Colonic mucosa (tissue), 4 donors: ENCODE results near the gene CELSR1. TPM values are rescaled to one million over a fixed set of nuclear protein-coding genes. Genes with fewer than 3 reads are reported as not detected.
"Not testable (repeated sequence)": the region's sequence is repeated elsewhere in the genome, so short reads cannot be mapped to it uniquely, and the experiment has no call there.

Experiments
- DNase-seq: peaks from one replicate; pipeline ENCODE4 v3.0.0-alpha.2; 2020
- H3K27ac ChIP-seq: fragments of 200-600 bp; one replicate; pipeline ENCODE4 v1.8.0; 2021
- H3K27me3 ChIP-seq: fragments of 200-600 bp; one replicate; pipeline ENCODE4 v1.8.0; 2021
- H3K36me3 ChIP-seq: fragments of 200-600 bp; one replicate; pipeline ENCODE4 v1.8.0; 2021
- H3K4me1 ChIP-seq: fragments of 200-600 bp; one replicate; pipeline ENCODE4 v1.8.0; 2021; ENCODE audit warnings: mild to moderate bottlenecking
- H3K4me3 ChIP-seq: fragments of 200-600 bp; one replicate; pipeline ENCODE4 v1.8.0; 2021
- H3K9ac ChIP-seq, 2 donors: one replicate each; pipeline ENCODE4 v1.7.0; 2013; ENCODE audit warnings: control low read depth in 2 of 2, low read depth in 2 of 2, low read length in 2 of 2
- H3K9me3 ChIP-seq: fragments of 200-600 bp; one replicate; pipeline ENCODE4 v1.8.0; 2021
- intact Hi-C: fragments of 100-400 bp; cut with DNase I; formaldehyde crosslinking; loops from one replicate; pipeline ENCODE4 v1.14.1; 2022
- total RNA-seq, 2 donors: library from RNA; stranded (reverse); fragmentation: NEBNext Ultra II Directional in 1 of 2; extraction: Animal tissue kit (Norgen Biotek cat#: 25700) in 1 of 2; gene quantifications; one replicate each; pipeline ENCODE4 v1.2.1, GENCODE V29; 2021
- TF ChIP-seq, protein P1 (sequence below): fragments of 200-600 bp; IDR thresholded peaks from one replicate; pipeline ENCODE4 v1.8.0; 2022; ENCODE audit warnings: antibody characterized with exemption, mild to moderate bottlenecking
- donor health status: healthy.
- donor health status: DM: no; HTN: no; CAD: no.
- donor health status: DM: no; HTN: no; CAD: no.

CELSR1 gene
- total RNA-seq, 2 donors from 2014 or later = 2.7 to 7.8 TPM

DNA sequence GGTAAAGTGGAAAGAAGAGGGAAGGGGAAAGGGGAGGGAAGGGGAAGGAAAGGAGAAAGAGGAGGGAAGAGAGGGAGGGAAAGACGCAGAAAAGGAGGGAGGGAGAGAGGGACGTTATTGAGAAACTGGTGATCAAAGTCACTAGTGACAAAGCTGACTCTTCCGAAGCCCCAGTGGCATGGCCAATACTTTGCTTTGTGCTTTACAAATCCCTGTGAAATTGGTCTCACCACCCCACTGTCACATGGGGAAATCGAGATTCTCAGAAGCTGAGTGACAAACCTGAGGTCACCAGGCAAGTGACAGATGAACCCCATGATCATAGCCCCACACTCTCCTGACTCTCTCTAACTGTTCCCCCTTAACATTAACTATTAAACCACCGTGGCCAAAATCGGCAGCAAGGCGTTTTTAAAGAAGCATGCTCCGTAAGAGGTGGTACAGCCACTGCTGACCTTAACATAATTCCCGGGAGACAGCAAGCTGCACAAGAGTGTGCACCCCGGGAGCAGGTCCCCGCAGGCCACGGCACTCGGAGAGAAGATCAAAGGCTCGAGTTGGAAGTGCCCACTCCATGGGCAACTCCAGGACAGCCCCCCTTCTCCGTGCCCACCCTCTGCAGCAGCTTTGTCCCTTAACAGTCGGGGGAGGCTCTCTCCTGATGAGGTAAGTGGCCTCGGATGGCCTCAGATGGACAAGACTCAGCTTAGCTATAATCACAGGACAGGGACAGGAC, 34.8 kb downstream of the CELSR1 start:
- Histone ChIP-seq H3K36me3 (no peaks in the 10 kb centered on the region), H3K4me3 (no peak overlapping the region), H3K4me1 (no peaks in the 10 kb centered on the region), H3K27ac (no peak overlapping the region), H3K9me3 (no peaks in the 10 kb centered on the region), H3K9ac (no peak overlapping the region), H3K27me3 (no peaks in the 10 kb centered on the region)
- intact Hi-C loops = no loop called here
- TF ChIP-seq, protein P1, sequence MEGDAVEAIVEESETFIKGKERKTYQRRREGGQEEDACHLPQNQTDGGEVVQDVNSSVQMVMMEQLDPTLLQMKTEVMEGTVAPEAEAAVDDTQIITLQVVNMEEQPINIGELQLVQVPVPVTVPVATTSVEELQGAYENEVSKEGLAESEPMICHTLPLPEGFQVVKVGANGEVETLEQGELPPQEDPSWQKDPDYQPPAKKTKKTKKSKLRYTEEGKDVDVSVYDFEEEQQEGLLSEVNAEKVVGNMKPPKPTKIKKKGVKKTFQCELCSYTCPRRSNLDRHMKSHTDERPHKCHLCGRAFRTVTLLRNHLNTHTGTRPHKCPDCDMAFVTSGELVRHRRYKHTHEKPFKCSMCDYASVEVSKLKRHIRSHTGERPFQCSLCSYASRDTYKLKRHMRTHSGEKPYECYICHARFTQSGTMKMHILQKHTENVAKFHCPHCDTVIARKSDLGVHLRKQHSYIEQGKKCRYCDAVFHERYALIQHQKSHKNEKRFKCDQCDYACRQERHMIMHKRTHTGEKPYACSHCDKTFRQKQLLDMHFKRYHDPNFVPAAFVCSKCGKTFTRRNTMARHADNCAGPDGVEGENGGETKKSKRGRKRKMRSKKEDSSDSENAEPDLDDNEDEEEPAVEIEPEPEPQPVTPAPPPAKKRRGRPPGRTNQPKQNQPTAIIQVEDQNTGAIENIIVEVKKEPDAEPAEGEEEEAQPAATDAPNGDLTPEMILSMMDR = no peak
- DNase-seq = no peak

DNA sequence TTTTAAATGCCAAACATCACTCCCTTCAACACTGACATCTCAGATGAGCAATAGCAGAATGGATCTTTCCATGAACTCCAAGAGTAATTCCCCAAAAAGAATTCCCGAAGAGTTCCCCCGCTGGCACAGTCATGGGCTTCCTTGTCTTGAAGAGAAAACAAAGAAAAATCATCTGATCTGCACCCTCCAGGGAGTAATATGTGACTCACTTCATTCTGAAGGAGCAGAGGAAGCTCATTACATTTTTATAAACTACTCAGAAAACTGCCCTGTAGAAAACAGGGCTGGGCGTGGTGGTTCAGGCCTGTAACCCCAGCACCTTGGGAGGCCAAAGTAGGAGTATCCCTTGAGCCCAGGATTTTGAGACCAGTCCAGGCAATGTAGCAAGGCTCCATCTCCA, 35.7 kb downstream of the CELSR1 start:
- no peak for DNase-seq
- Histone ChIP-seq H3K36me3 (no peaks in the 10 kb centered on the region), H3K4me3 (no peak overlapping the region), H3K27ac (no peak overlapping the region), H3K27me3 (no peaks in the 10 kb centered on the region), H3K4me1 (no peaks in the 10 kb centered on the region), H3K9ac (no peak overlapping the region), H3K9me3 (no peaks in the 10 kb centered on the region)
- TF ChIP-seq, protein P1 = no peak
- intact Hi-C loops = no loop called here

DNA sequence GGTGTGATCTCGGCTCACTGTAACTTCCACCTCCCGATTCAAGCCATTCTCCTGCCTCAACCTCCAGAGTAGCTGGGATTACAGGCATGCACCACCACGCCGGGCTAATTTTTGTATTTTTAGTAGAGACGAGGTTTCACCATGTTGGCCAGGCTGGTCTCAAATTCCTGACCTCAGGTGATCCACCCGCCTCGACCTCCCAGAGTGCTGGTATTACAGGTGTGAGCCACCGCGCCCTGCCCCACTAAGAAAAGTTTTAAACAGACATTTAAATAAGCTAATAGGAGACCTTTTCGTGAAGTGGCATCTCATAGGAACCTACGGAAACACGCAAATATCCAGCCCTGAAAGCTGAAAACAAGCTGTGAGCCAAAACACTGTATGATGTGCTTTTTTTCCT, 36.2 kb downstream of the CELSR1 start:
- H3K9ac ChIP-seq, H3K36me3 ChIP-seq, intact Hi-C loops, H3K27me3 ChIP-seq, DNase-seq, H3K4me3 ChIP-seq, H3K27ac ChIP-seq, H3K4me1 ChIP-seq, H3K9me3 ChIP-seq: not testable (repeated sequence)

DNA sequence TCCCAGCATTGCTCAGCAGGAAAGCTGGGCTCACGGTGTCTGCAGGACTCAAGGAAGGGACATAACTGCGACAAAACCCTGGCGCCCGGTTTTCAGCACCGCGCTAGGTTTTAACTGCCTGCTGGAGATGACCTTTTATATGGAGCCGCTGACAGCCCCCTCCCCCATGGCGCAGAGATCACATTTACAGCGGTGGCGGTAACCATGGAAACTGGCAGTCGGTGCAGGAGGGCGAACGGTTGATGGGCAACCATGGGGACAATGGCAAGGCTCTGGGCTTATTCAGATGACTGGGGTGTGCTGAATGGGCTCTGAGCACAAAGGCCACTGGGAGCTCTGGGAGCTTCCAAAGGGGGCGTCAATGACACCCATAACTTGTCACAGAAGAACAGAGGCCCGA, 37.2 kb downstream of the CELSR1 start:
- no peaks in the 10 kb centered on the region for H3K36me3 ChIP-seq
- H3K9me3 ChIP-seq = no peaks in the 10 kb centered on the region
- intact Hi-C loops = no loop called here
- H3K27me3 ChIP-seq = no peaks in the 10 kb centered on the region
- H3K27ac ChIP-seq = no peak overlapping the region
- no peak overlapping the region for H3K4me3 ChIP-seq
- no peaks in the 10 kb centered on the region for H3K4me1 ChIP-seq
- TF ChIP-seq, protein P1 = no peak
- H3K9ac ChIP-seq = no peak overlapping the region
- no peak for DNase-seq

DNA sequence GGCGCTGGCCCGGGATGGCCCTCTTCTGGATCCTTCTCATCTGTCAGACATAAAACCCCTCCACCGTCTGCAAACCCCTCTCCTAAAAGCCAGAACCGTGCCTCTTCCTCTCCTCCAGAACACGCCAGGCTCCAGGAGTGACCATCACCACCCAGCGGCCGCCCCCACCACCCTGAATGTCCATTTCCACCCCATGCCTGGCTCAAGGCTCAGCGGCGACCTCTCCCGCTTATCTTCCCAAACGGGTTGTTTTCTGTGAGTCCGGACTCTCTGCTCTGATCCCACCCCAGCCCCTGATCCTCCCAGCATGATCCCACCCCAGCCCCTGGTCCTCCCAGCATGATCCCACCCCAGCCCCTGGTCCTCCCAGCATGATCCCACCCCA, 37.6 kb downstream of the CELSR1 start:
- Histone ChIP-seq H3K27ac (no peak overlapping the region), H3K9me3 (no peaks in the 10 kb centered on the region), H3K36me3 (no peaks in the 10 kb centered on the region), H3K4me1 (no peaks in the 10 kb centered on the region), H3K9ac (no peak overlapping the region), H3K27me3 (no peaks in the 10 kb centered on the region), H3K4me3 (no peak overlapping the region)
- intact Hi-C loops = no loop called here
- TF ChIP-seq, protein P1 = no peak
- DNase-seq = no peak

DNA sequence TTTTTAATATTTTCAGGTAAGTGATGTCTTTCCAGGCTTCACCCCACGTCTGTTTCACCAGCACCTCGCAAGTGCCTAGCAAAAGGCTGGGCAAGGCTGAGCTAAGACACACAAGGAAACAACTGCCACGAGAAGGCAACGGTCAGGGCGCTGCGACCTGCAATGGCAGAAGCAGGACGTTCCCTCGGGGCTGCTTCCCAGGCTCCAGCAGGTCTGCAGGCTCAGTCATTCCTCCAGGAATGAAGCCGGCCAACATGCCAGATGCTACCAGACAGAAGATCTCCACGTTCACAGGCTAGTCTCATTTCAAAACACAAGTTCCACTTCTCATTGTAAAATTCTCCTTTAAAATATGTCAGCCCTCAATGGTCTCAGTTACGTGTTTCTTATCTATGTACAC, 45.5 kb downstream of the CELSR1 start:
- H3K36me3 ChIP-seq = no peaks in the 10 kb centered on the region
- H3K9me3 ChIP-seq = no peaks in the 10 kb centered on the region
- no peak overlapping the region for H3K9ac ChIP-seq
- H3K4me3 ChIP-seq = no peak overlapping the region
- TF ChIP-seq, protein P1 = no peak
- H3K27me3 ChIP-seq = no peaks in the 10 kb centered on the region
- intact Hi-C loops = no loop called here
- H3K27ac ChIP-seq = no peak overlapping the region
- DNase-seq = no peak
- no peaks in the 10 kb centered on the region for H3K4me1 ChIP-seq
